Measurements from ENCODE around the gene KLK6. TPM values are rescaled to one million over a fixed set of nuclear protein-coding genes. Genes with fewer than 3 reads are reported as not detected.
A peak's percentile ranks its signal among the peaks of the same experiment; 100 is the strongest.

KLK6 gene
- total and polyA plus RNA-seq, 8 donors: not detected

DNA sequence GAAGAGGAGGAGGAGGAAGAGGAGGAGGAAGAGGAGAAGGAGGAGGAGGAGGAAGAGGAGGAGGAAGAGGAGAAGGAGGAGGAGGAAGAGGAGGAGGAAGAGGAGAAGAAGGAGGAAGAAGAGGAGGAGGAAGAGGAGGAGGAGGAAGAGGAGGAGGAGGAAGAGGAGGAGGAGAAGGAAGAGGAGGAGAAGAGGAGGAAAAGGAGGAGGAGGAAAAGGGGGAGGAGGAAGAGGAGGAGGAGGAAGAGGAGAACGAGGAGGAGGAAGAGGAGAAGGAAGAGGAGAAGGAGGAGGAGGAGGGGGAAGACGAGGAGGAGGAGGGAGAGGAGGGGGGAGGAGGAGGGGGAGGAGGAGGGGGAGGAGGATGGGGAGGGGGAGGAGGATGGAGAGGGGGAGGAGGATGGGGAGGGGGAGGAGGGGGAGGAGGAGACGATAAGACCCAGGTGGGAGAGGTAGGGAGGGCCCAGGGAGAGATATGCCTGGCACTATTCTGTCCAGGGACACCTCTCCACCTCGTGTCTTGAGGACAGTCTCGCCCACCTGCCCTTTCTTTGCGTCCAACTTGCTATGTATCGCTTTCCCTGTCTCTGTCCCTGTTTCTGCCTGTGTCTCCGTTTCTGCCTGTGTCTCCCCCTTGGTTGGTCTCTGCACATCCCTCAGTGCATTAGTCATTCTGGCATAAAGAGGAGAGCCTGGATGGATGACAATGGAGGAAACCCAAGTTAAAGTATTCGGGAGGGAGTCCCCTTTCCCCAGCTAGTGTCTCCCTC, 9.5 kb downstream of the KLK6 start:
- Histone ChIP-seq H3K27me3 (peaks cover 0 to 5% (median 0%) of the 10 kb centered on the region in 4 donors), H3K27ac (no peak overlapping the region), H3K4me3 (no peak overlapping the region), H3K36me3 (no peaks in the 10 kb centered on the region), H3K9me3 (no peaks in the 10 kb centered on the region), H3K4me1 (no peaks in the 10 kb centered on the region)
- TF ChIP-seq, protein P1, sequence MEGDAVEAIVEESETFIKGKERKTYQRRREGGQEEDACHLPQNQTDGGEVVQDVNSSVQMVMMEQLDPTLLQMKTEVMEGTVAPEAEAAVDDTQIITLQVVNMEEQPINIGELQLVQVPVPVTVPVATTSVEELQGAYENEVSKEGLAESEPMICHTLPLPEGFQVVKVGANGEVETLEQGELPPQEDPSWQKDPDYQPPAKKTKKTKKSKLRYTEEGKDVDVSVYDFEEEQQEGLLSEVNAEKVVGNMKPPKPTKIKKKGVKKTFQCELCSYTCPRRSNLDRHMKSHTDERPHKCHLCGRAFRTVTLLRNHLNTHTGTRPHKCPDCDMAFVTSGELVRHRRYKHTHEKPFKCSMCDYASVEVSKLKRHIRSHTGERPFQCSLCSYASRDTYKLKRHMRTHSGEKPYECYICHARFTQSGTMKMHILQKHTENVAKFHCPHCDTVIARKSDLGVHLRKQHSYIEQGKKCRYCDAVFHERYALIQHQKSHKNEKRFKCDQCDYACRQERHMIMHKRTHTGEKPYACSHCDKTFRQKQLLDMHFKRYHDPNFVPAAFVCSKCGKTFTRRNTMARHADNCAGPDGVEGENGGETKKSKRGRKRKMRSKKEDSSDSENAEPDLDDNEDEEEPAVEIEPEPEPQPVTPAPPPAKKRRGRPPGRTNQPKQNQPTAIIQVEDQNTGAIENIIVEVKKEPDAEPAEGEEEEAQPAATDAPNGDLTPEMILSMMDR (IDR thresholded peaks at IDR 0.05): no peak
- FAIRE-seq (no peak), DNase-seq (peak in 1 of 6 donors; percentile 16), ATAC-seq (no peak)
- WGBS, 2 donors: 44 to 57% methylated on average over 6 to 8 of the region's 9 CpGs
- intact Hi-C loops (cut with DNase I): no loop called here

DNA sequence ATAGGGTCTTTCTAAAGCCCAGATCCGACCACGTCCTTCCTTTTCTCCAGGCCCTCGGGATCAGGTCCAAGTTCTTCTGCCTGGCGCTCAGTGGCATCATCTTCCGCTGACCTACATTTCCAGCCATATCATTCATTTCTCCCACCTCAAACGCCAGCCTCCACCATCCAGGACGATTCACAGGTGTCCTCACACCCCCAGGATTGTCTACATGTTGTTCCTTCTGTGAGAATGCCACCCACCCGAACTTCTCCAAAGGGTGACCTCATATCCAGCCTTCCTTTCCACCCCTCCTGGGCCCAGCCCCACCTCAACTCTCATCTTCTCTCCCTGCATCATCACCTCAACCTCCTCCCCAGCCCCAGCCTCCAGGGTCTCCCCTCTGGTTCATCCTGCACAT, 11.8 kb downstream of the KLK6 start:
- DNase-seq: no peak
- TF ChIP-seq, protein P1 (IDR thresholded peaks at IDR 0.05): no peak
- intact Hi-C loops (cut with DNase I): no loop called here
- no peak for FAIRE-seq
- ATAC-seq: no peak
- Histone ChIP-seq H3K27me3 (peaks cover 0 to 5% (median 0%) of the 10 kb centered on the region in 4 donors), H3K27ac (no peak overlapping the region), H3K36me3 (no peaks in the 10 kb centered on the region), H3K4me1 (no peaks in the 10 kb centered on the region), H3K9me3 (no peaks in the 10 kb centered on the region), H3K4me3 (no peak overlapping the region)
- 49 to 52% methylated on average over 8 of the region's 8 CpGs for WGBS, 2 donors

DNA sequence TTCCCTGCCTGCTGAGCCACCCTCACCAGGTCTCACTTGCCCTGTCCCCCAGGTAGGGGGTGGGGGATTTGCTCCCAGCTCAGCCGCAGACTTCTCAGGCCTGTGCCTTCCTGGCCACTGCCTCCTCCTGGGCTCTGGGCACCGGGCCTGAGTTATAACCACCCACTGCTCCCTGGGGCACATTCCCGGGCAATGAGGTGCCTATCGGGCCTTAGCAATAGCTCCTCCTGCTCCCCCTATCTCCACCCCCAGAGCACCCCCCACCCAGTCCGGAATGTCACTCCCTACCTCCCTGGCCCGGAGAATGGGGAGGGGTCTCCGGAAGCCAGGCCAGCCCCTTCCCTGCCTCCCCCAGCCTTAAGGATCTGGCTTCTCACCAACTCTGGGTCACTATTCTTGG, 16.5 kb downstream of the KLK6 start, which contains the start of gene KLK5:
KLK5 (minus strand) TSS at position 129 of the 400 bp plus-strand sequence. CDS start 381 bp downstream, outside the sequence.
- TF ChIP-seq, protein P1 (IDR thresholded peaks at IDR 0.05): no peak
- intact Hi-C loops (cut with DNase I): no loop called here
- H3K9me3 ChIP-seq: no peaks in the 10 kb centered on the region
- FAIRE-seq: no peak
- H3K27me3 ChIP-seq: peaks cover 0 to 5% (median 0%) of the 10 kb centered on the region in 4 donors
- H3K4me1 ChIP-seq: no peaks in the 10 kb centered on the region
- no peaks in the 10 kb centered on the region for H3K36me3 ChIP-seq
- 9 to 14% methylated on average over 7 of the region's 7 CpGs for WGBS, 2 donors
- H3K4me3 ChIP-seq: no peak within 1 kb of the TSS
- peak in 1 of 6 donors; percentile 19 for DNase-seq
- ATAC-seq: no peak
- no peak within 1 kb of the TSS for H3K27ac ChIP-seq

DNA sequence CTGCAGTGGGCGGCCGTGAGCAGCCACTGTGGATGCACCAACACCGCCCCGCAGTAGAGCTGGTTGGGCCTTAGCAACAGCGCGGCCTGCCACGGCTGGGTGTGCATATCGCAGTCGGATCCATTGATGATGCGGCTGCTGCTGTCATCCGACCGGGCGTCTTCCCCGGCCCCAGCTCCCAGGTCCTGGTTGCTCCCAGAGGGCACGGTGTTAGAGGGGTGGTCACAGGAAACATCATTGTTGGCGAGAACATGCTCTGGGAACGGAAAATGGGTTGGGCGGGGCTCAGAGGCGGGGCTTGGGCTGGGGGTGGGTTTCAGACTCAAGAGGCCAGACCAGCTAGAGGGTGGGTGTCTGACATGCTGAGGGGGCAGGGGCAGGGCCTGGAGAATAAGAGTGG, 19.5 kb downstream of the KLK6 start:
- Histone ChIP-seq H3K27me3 (no peaks in the 10 kb centered on the region), H3K4me1 (no peaks in the 10 kb centered on the region), H3K4me3 (no peak overlapping the region), H3K9me3 (no peaks in the 10 kb centered on the region), H3K27ac (no peak overlapping the region), H3K36me3 (no peaks in the 10 kb centered on the region)
- ATAC-seq (no peak), FAIRE-seq (no peak), DNase-seq (peak in 1 of 6 donors; percentile 47)
- 49 to 52% methylated on average over 19 of the region's 19 CpGs for WGBS, 2 donors
- TF ChIP-seq, protein P1 (IDR thresholded peaks at IDR 0.05): no peak
- intact Hi-C loops (cut with DNase I): no loop called here

DNA sequence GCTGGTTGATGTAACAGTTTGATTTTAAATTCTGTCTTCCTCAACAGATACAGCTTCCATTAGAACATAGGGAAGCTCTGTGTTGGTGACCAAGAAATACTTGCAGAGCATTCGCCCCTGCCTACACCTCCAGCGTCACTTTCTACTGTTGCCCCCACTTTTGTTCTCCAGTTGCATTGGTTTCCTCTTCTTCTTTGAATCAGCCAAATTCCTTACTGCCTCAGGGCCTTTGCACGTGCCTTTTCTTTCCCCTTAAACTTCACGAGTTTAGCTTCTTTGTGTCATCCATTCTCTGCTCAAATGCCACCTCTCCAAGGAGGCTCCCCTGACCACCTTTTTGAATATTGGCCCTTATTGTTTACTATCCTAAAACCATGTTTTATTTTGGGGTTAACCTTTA, 22.3 kb downstream of the KLK6 start:
- H3K9me3 ChIP-seq: no peaks in the 10 kb centered on the region
- no peak overlapping the region for H3K4me3 ChIP-seq
- no peaks in the 10 kb centered on the region for H3K27me3 ChIP-seq
- WGBS, 2 donors: 53 to 61% methylated on average over 4 of the region's 4 CpGs
- no peak for ATAC-seq
- TF ChIP-seq, protein P1 (IDR thresholded peaks at IDR 0.05): no peak
- intact Hi-C loops (cut with DNase I): no loop called here
- H3K27ac ChIP-seq: no peak overlapping the region
- no peaks in the 10 kb centered on the region for H3K4me1 ChIP-seq
- no peak for FAIRE-seq
- H3K36me3 ChIP-seq: no peaks in the 10 kb centered on the region
- no peak for DNase-seq
